Activated CD4-positive, alpha-beta memory T cell treated with anti-CD3 and anti-CD28 coated beads for 36 hours (primary cell): ENCODE measurements around the gene HRH1. TPM values are rescaled to one million over a fixed set of nuclear protein-coding genes. Genes with fewer than 3 reads are reported as not detected.

Source experiments
- CTCF ChIA-PET: fragments of 350-600 bp; sonication (Branson Sonifier 250); formaldehyde crosslinking; loops from one replicate; lab custom pipeline; 2021; ENCODE audit warnings: antibody characterized with exemption, inconsistent platforms; lab: Charles Lee
- POLR2A ChIA-PET: fragments of 350-600 bp; sonication (Branson Sonifier 250); formaldehyde crosslinking; loops from one replicate; lab custom pipeline; 2021; ENCODE audit warnings: antibody characterized with exemption; lab: Charles Lee
- DNase-seq: peaks from one replicate; pipeline ENCODE4 v3.0.0-alpha.2; 2020
- H3K27ac Mint-ChIP-seq: one replicate; pipeline ENCODE4 v1.8.0; 2021; ENCODE audit warnings: mixed read lengths
- H3K27me3 Mint-ChIP-seq: one replicate; pipeline ENCODE4 v1.8.0; 2021; ENCODE audit warnings: mixed read lengths
- H3K36me3 Mint-ChIP-seq: one replicate; pipeline ENCODE4 v1.8.0; 2021; ENCODE audit warnings: mixed read lengths
- H3K4me1 Mint-ChIP-seq: one replicate; pipeline ENCODE4 v1.8.0; 2021; ENCODE audit warnings: low read depth, mixed read lengths
- H3K4me3 Mint-ChIP-seq: one replicate; pipeline ENCODE4 v1.8.0; 2021; ENCODE audit warnings: mild to moderate bottlenecking, mixed read lengths
- H3K9me3 Mint-ChIP-seq: one replicate; pipeline ENCODE4 v1.8.0; 2021; ENCODE audit warnings: mixed read lengths
- intact Hi-C: fragments of 100-400 bp; cut with micrococcal nuclease; formaldehyde crosslinking; loops from one replicate; pipeline ENCODE4 v1.15.1; 2023
- total RNA-seq, 2 experiments: library from RNA; stranded (reverse); gene quantifications; one replicate each; pipeline ENCODE4 v1.2.3, GENCODE V29; 2021

The HRH1 gene
- total RNA-seq, 2 experiments from 2014 or later, result 2.3 to 2.9 TPM

GRCh38 chr3:11220230-11220629 is 65.9 kb downstream of the HRH1 start:
- H3K9me3 Mint-ChIP-seq, result no peaks in the 10 kb centered on the region
- H3K27me3 Mint-ChIP-seq, result peaks cover 5% of the 10 kb centered on the region
- no peak overlapping the region for H3K27ac Mint-ChIP-seq
- intact Hi-C loops, result no loop called here
- CTCF ChIA-PET, result interaction anchor here (1.3 kb wide), 1 partner anchor 115 kb away, joined by 5 read pairs; no protein-coding TSS in a partner anchor
- no peak overlapping the region for H3K4me3 Mint-ChIP-seq
- no peaks in the 10 kb centered on the region for H3K4me1 Mint-ChIP-seq
- no peak for DNase-seq
- POLR2A ChIA-PET, result no interaction called here
- no peaks in the 10 kb centered on the region for H3K36me3 Mint-ChIP-seq

GRCh38 chr3:11221818-11222415 is 67.6 kb downstream of the HRH1 start:
- intact Hi-C loops, result no loop called here
- no peak for DNase-seq
- Mint-ChIP-seq H3K27me3 (peaks cover 2% of the 10 kb centered on the region), H3K4me1 (peaks cover 5% of the 10 kb centered on the region), H3K4me3 (no peak overlapping the region), H3K9me3 (no peaks in the 10 kb centered on the region), H3K36me3 (no peaks in the 10 kb centered on the region), H3K27ac (no peak overlapping the region)
- ChIA-PET POLR2A (no interaction called here), CTCF (no interaction called here)

- ChIA-PET CTCF (interaction anchor here (1.4 kb wide), 1 partner anchor 12 kb away, joined by 4 read pairs; no protein-coding TSS in a partner anchor), POLR2A (no interaction called here)
- Mint-ChIP-seq H3K9me3 (no peaks in the 10 kb centered on the region), H3K4me1 (peaks cover 5% of the 10 kb centered on the region), H3K4me3 (no peak overlapping the region), H3K27ac (no peak overlapping the region), H3K36me3 (no peaks in the 10 kb centered on the region), H3K27me3 (no peaks in the 10 kb centered on the region)
- intact Hi-C loops, result no loop called here
- no peak for DNase-seq
Observed at GRCh38 chr3:11224010-11224409, 69.7 kb downstream of the HRH1 start.

- CTCF ChIA-PET, result no interaction called here
- no peak overlapping the region for H3K27ac Mint-ChIP-seq
- POLR2A ChIA-PET, result no interaction called here
- H3K4me1 Mint-ChIP-seq, result peaks cover 5% of the 10 kb centered on the region
- no peaks in the 10 kb centered on the region for H3K36me3 Mint-ChIP-seq
- intact Hi-C loops, result no loop called here
- H3K9me3 Mint-ChIP-seq, result no peaks in the 10 kb centered on the region
- H3K4me3 Mint-ChIP-seq, result no peak overlapping the region
- no peaks in the 10 kb centered on the region for H3K27me3 Mint-ChIP-seq
- no peak for DNase-seq
Observed at GRCh38 chr3:11224870-11225229, 70.6 kb downstream of the HRH1 start.

GRCh38 chr3:11226042-11226370 is 71.7 kb downstream of the HRH1 start:
- no peaks in the 10 kb centered on the region for H3K9me3 Mint-ChIP-seq
- CTCF ChIA-PET, result no interaction called here

GRCh38 chr3:11228041-11228440 is 73.7 kb downstream of the HRH1 start:
- CTCF ChIA-PET, result no interaction called here
- POLR2A ChIA-PET, result no interaction called here
- no peak for DNase-seq
- intact Hi-C loops, result no loop called here
- no peak overlapping the region for H3K27ac Mint-ChIP-seq
- no peak overlapping the region for H3K4me3 Mint-ChIP-seq
- peaks cover 5% of the 10 kb centered on the region for H3K4me1 Mint-ChIP-seq
- peaks cover 2% of the 10 kb centered on the region for H3K27me3 Mint-ChIP-seq
- no peaks in the 10 kb centered on the region for H3K9me3 Mint-ChIP-seq
- H3K36me3 Mint-ChIP-seq, result no peaks in the 10 kb centered on the region

More at GRCh38 chr3:11226042-11226370, 71.7 kb downstream of the HRH1 start:
- Mint-ChIP-seq H3K27ac (no peak overlapping the region), H3K36me3 (no peaks in the 10 kb centered on the region), H3K4me1 (peaks cover 5% of the 10 kb centered on the region), H3K27me3 (peaks cover 2% of the 10 kb centered on the region), H3K4me3 (no peak overlapping the region)
- POLR2A ChIA-PET, result no interaction called here
- intact Hi-C loops, result no loop called here
- DNase-seq, result no peak

- intact Hi-C loops, result no loop called here
- POLR2A ChIA-PET, result no interaction called here
- Mint-ChIP-seq H3K27me3 (peaks cover 7% of the 10 kb centered on the region), H3K4me1 (peaks cover 5% of the 10 kb centered on the region), H3K36me3 (no peaks in the 10 kb centered on the region), H3K4me3 (no peak overlapping the region), H3K27ac (no peak overlapping the region), H3K9me3 (no peaks in the 10 kb centered on the region)
- no peak for DNase-seq
- CTCF ChIA-PET, result interaction anchor here (1.1 kb wide), 1 partner anchor 105 kb away, joined by 4 read pairs; no protein-coding TSS in a partner anchor
Observed at GRCh38 chr3:11230125-11230524, 75.8 kb downstream of the HRH1 start.

GRCh38 chr3:11230832-11231231 is 76.5 kb downstream of the HRH1 start:
- intact Hi-C loops, result no loop called here
- Mint-ChIP-seq H3K27ac (no peak overlapping the region), H3K4me3 (no peak overlapping the region), H3K27me3 (peaks cover 10% of the 10 kb centered on the region), H3K9me3 (no peaks in the 10 kb centered on the region), H3K36me3 (no peaks in the 10 kb centered on the region), H3K4me1 (peaks cover 2% of the 10 kb centered on the region)
- POLR2A ChIA-PET, result no interaction called here
- CTCF ChIA-PET, result no interaction called here
- no peak for DNase-seq

GRCh38 chr3:11235385-11235784 is 81.1 kb downstream of the HRH1 start:
- Mint-ChIP-seq H3K9me3 (peaks cover 16% of the 10 kb centered on the region), H3K36me3 (peaks cover 3% of the 10 kb centered on the region), H3K4me3 (no peak overlapping the region), H3K4me1 (peaks cover 34% of the 10 kb centered on the region), H3K27me3 (peaks cover 11% of the 10 kb centered on the region), H3K27ac (no peak overlapping the region)
- DNase-seq, result no peak
- intact Hi-C loops, result loop anchor here (5.0 kb wide), 2 partner anchors 138 to 952 kb away; no protein-coding TSS in a partner anchor
- ChIA-PET CTCF (interaction anchor here (0.8 to 7.5 kb wide), 9 partner anchors 9 to 415 kb away, joined by 3 to 101 read pairs (median 4); partner anchors contain the start of gene ATG7), POLR2A (no interaction called here)

- POLR2A ChIA-PET, result interaction anchor here (1.2 to 2.5 kb wide), 3 partner anchors 15 to 54 kb away, joined by 3 to 23 read pairs (median 12); partner anchors contain the start of gene ATG7
- no peak overlapping the region for H3K27ac Mint-ChIP-seq
- peaks cover 4% of the 10 kb centered on the region for H3K36me3 Mint-ChIP-seq
- H3K4me3 Mint-ChIP-seq, result no peak overlapping the region
- CTCF ChIA-PET, result interaction anchor here (0.9 to 7.5 kb wide), 16 partner anchors 13 to 415 kb away, joined by 3 to 101 read pairs (median 4); partner anchors contain the start of gene ATG7
- intact Hi-C loops, result loop anchor here (1.0 to 5.0 kb wide), 3 partner anchors 98 to 950 kb away; no protein-coding TSS in a partner anchor
- H3K9me3 Mint-ChIP-seq, result peaks cover 20% of the 10 kb centered on the region
- peaks cover 12% of the 10 kb centered on the region for H3K27me3 Mint-ChIP-seq
- DNase-seq, result peak; percentile 86
- peaks cover 39% of the 10 kb centered on the region for H3K4me1 Mint-ChIP-seq
Observed at GRCh38 chr3:11236588-11237461, 82.5 kb downstream of the HRH1 start.

- peak; percentile 52 for DNase-seq
- ChIA-PET POLR2A (interaction anchor here (1.1 to 2.5 kb wide), 6 partner anchors 14 to 405 kb away, joined by 3 to 23 read pairs (median 7); partner anchors contain the start of genes ATG7 and VGLL4), CTCF (interaction anchor here (0.6 to 7.5 kb wide), 8 partner anchors 8 to 413 kb away, joined by 3 to 101 read pairs (median 6); partner anchors contain the start of gene ATG7)
- peaks cover 12% of the 10 kb centered on the region for H3K27me3 Mint-ChIP-seq
- intact Hi-C loops, result loop anchor here (1.0 to 5.0 kb wide), 6 partner anchors 53 to 949 kb away; partner anchors contain the start of gene VGLL4
- H3K36me3 Mint-ChIP-seq, result peaks cover 4% of the 10 kb centered on the region
- peaks cover 20% of the 10 kb centered on the region for H3K9me3 Mint-ChIP-seq
- H3K4me1 Mint-ChIP-seq, result peaks cover 39% of the 10 kb centered on the region
- H3K4me3 Mint-ChIP-seq, result no peak overlapping the region
- H3K27ac Mint-ChIP-seq, result peak overlapping the region; percentile 97
Observed at GRCh38 chr3:11238060-11238459, 83.8 kb downstream of the HRH1 start.

GRCh38 chr3:11238880-11239279 is 84.6 kb downstream of the HRH1 start:
- peaks cover 39% of the 10 kb centered on the region for H3K4me1 Mint-ChIP-seq

More at GRCh38 chr3:11238880-11239279, 84.6 kb downstream of the HRH1 start:
- Mint-ChIP-seq H3K9me3 (peaks cover 20% of the 10 kb centered on the region), H3K4me3 (peak overlapping the region; percentile 41), H3K27ac (peak overlapping the region; percentile 97), H3K27me3 (peaks cover 18% of the 10 kb centered on the region), H3K36me3 (peaks cover 4% of the 10 kb centered on the region)
- intact Hi-C loops, result loop anchor here (1.0 to 5.0 kb wide), 7 partner anchors 33 to 948 kb away; partner anchors contain the start of genes ATG7 and VGLL4
- POLR2A ChIA-PET, result interaction anchor here (1.1 to 2.5 kb wide), 5 partner anchors 10 to 405 kb away, joined by 3 to 23 read pairs (median 8); partner anchors contain the start of genes ATG7 and VGLL4
- DNase-seq, result no peak
- CTCF ChIA-PET, result interaction anchor here (0.6 to 7.5 kb wide), 7 partner anchors 34 to 413 kb away, joined by 3 to 101 read pairs (median 6); partner anchors contain the start of gene ATG7
